Muscle layer of duodenum (tissue), 2 donors: Measurements from ENCODE around the gene ARPC1A.
"Not testable (repeated sequence)": the region's sequence is repeated elsewhere in the genome, so short reads cannot be mapped to it uniquely, and the experiment has no call there.

Experiments
- H3K27ac ChIP-seq: one replicate; pipeline ENCODE4 v1.7.0; 2013; ENCODE audit warnings: mild to moderate bottlenecking, low read length
- H3K27me3 ChIP-seq: one replicate; pipeline ENCODE4 v1.7.0; 2013; ENCODE audit warnings: low read depth, mild to moderate bottlenecking, control low read depth, low read length
- H3K36me3 ChIP-seq, 2 donors: one replicate each; pipeline ENCODE4 v1.7.0; 2013; ENCODE audit warnings: low read length in 2 of 2, control low read depth in 1 of 2, mild to moderate bottlenecking in 1 of 2; ENCODE audit not compliant: insufficient read depth in 2 of 2, control insufficient read depth in 1 of 2
- H3K4me1 ChIP-seq, 2 donors: one replicate each; pipeline ENCODE4 v1.7.0; 2013; ENCODE audit warnings: low read length in 2 of 2, mild to moderate bottlenecking in 2 of 2, control low read depth in 1 of 2, moderate library complexity in 1 of 2; ENCODE audit not compliant: insufficient read depth in 2 of 2, control insufficient read depth in 1 of 2
- H3K4me3 ChIP-seq, 2 donors: one replicate each; pipeline ENCODE4 v1.7.0; 2013; ENCODE audit warnings: low read length in 2 of 2, low read depth in 1 of 2, mild to moderate bottlenecking in 1 of 2
- H3K9me3 ChIP-seq, 2 donors: one replicate each; pipeline ENCODE4 v1.7.0; 2013; ENCODE audit warnings: low read length in 2 of 2, control low read depth in 1 of 2, mild to moderate bottlenecking in 1 of 2; ENCODE audit not compliant: control insufficient read depth in 1 of 2
- donor health status: healthy.

ARPC1A gene

DNA sequence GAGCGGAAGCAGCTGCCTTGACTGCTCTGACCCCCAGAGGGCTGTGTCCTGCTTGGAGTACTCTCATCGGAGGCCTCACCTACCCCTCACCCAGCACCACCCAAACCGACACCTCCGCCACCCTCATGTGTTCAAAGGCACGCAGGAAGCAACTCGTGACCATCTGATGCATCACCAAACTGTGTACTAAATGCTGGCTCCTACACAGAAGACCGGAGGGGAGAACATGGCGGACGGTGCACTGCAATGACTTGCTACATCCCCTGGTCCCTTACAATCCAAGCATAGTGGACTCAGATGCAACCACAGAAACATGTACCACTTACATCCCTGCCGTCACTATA lies 79.3 kb downstream of the ARPC1A start:
- H3K4me3 ChIP-seq, result no peak overlapping the region
- H3K9me3 ChIP-seq, result no peaks in the 10 kb centered on the region
- no peaks in the 10 kb centered on the region for H3K27me3 ChIP-seq
- no peak overlapping the region for H3K27ac ChIP-seq
- peaks cover 26 to 61% of the 10 kb centered on the region in 2 donors for H3K36me3 ChIP-seq
- H3K4me1 ChIP-seq, result peaks cover 10 to 44% of the 10 kb centered on the region in 2 donors

DNA sequence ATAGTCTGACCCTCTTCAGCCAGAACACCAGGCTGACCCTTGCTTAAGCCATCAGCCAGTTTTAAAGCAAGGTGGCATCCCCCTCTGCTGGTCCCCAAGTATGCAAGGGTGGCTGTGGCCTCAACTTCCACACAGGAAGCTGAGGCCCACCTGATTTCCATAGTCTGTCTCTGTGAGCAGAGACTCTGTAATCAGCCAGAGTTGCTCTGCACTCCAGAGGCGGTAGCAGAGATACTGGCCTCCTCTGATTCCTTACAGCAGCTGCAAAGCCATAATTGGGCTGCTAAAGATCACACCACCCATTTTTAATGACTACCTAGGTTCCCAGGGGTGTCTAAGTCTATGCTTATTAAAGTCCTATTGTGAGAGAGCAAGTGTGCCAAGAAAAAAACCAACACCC lies 80.9 kb downstream of the ARPC1A start:
- Histone ChIP-seq H3K4me1 (peaks cover 12 to 50% of the 10 kb centered on the region in 2 donors), H3K27me3 (no peaks in the 10 kb centered on the region), H3K4me3 (peak overlapping the region in 1 of 2 donors; percentile 99), H3K27ac (peak overlapping the region; percentile 90), H3K9me3 (no peaks in the 10 kb centered on the region), H3K36me3 (peaks cover 27 to 47% of the 10 kb centered on the region in 2 donors)

DNA sequence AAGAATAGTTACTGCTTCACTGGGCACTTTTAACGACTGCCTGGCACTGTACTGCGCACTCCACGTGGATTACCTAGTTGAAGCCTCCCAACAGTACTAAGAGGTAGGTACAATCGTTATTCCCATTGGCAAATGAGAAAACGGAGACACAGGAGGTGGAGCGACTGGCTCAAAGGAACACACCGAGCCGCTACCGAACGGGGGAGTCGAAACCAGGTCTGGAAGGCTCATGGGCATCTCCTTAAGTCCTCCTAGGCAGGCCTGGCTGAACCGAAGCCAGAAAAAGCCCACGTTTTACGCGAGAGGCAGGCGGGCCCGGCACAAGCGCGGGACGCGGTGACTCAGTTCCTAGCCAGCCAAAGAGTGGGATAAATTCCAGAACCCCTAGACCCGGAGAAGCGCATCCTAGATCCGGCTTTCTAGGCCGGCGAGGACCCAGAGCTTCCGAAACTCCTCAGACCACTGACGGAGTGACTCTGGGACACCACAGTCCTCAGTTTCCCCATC lies 82.2 kb downstream of the ARPC1A start:
- Histone ChIP-seq H3K27ac (peak overlapping the region; percentile 90), H3K4me1 (peaks cover 12 to 50% of the 10 kb centered on the region in 2 donors), H3K9me3 (no peaks in the 10 kb centered on the region), H3K4me3 (peak overlapping the region; percentile 94 to 99), H3K36me3 (peaks cover 32 to 49% of the 10 kb centered on the region in 2 donors), H3K27me3 (no peaks in the 10 kb centered on the region)

GRCh38 chr7:99408379-99409191 lies 82.9 kb downstream of the ARPC1A start, which contains the start of the genes BUD31 and PDAP1:
TSS of gene BUD31 (plus strand) at chr7:99408969. CDS start at chr7:99411093, 2,124 bp downstream.
TSS of gene PDAP1 (minus strand) at chr7:99408597. CDS start at chr7:99408548, 49 bp downstream.
- peak within 1 kb of the TSS; percentile 95 for H3K27ac ChIP-seq
- H3K4me1 ChIP-seq, result peaks cover 12 to 50% of the 10 kb centered on the region in 2 donors
- peaks cover 32 to 49% of the 10 kb centered on the region in 2 donors for H3K36me3 ChIP-seq
- H3K4me3 ChIP-seq, result peak within 1 kb of the TSS; percentile 94 to 99
- H3K27me3 ChIP-seq, result no peaks in the 10 kb centered on the region
- no peaks in the 10 kb centered on the region for H3K9me3 ChIP-seq

GRCh38 chr7:99409192-99409572 lies 83.5 kb downstream of the ARPC1A start:
- no peaks in the 10 kb centered on the region for H3K9me3 ChIP-seq
- H3K4me1 ChIP-seq, result peaks cover 12 to 45% of the 10 kb centered on the region in 2 donors
- peaks cover 27 to 45% of the 10 kb centered on the region in 2 donors for H3K36me3 ChIP-seq
- H3K27me3 ChIP-seq, result no peaks in the 10 kb centered on the region
- H3K4me3 ChIP-seq, result peak overlapping the region; percentile 94 to 99
- H3K27ac ChIP-seq, result peak overlapping the region; percentile 95

- H3K27ac ChIP-seq, result peak overlapping the region; percentile 95
- H3K4me3 ChIP-seq, result peak overlapping the region; percentile 94 to 99
- peaks cover 12 to 39% of the 10 kb centered on the region in 2 donors for H3K4me1 ChIP-seq
- H3K27me3 ChIP-seq, result no peaks in the 10 kb centered on the region
- no peaks in the 10 kb centered on the region for H3K9me3 ChIP-seq
- H3K36me3 ChIP-seq, result peaks cover 22 to 39% of the 10 kb centered on the region in 2 donors
Measured at GRCh38 chr7:99409806-99410205, 84.1 kb downstream of the ARPC1A start.

DNA sequence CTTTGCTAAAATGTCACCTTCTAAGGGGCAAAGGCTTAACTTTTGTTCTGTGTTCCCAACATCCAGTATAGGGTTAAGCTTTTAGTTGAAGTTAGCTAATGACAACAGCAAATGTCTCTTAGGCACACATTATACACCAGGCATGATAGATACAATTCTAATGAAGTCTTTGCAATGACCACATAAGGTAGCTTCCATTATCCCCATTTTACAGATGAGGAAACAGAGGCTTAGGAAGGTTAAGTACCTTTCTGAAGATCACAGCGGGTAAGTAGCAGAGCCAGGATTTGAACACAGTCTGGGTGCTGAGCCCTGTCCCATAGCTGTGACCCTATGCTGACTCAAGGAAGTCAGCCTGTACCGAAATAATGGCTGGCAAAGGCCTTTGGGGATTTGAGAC lies 84.9 kb downstream of the ARPC1A start:
- Histone ChIP-seq H3K27ac (no peak overlapping the region), H3K27me3 (no peaks in the 10 kb centered on the region), H3K9me3 (no peaks in the 10 kb centered on the region), H3K4me3 (no peak overlapping the region), H3K4me1 (peaks cover 12 to 30% of the 10 kb centered on the region in 2 donors), H3K36me3 (peaks cover 22 to 36% of the 10 kb centered on the region in 2 donors)

GRCh38 chr7:99415513-99416127 lies 89.9 kb downstream of the ARPC1A start:
- H3K9me3 ChIP-seq, H3K27me3 ChIP-seq, H3K4me3 ChIP-seq, H3K4me1 ChIP-seq, H3K27ac ChIP-seq: not testable (repeated sequence)
- H3K36me3 ChIP-seq, result peaks cover 53 to 70% of the 10 kb centered on the region in 2 donors
